A549 (cell line): ENCODE results near the gene TRH. TPM values are rescaled to one million over a fixed set of nuclear protein-coding genes. Genes with fewer than 3 reads are reported as not detected.

Experiments
- ATAC-seq, 2 experiments: fragments of 200-7000 bp in 1 of 2; fragments of >200 bp in 1 of 2; cut with Nextera tagmentation in 1 of 2; cut with Tn5 transposase in 1 of 2; 3 replicates each; pipeline versions ENCODE4 v1.8.0 to v1.9.1; 2018 to 2020; ENCODE audit warnings: mild to moderate bottlenecking in 1 of 2, moderate library complexity in 1 of 2
- CTCF ChIA-PET: fragments of 300-600 bp; sonication (Branson Sonifier 250); formaldehyde crosslinking; extraction: SDS; loops from one replicate; lab custom pipeline; 2021; ENCODE audit warnings: antibody characterized with exemption, inconsistent platforms; lab: Yijun Ruan, JAX
- POLR2A ChIA-PET: fragments of 350-600 bp; formaldehyde crosslinking; extraction: SDS; loops from one replicate; lab custom pipeline; 2021; ENCODE audit warnings: antibody characterized with exemption, inconsistent platforms; lab: Yijun Ruan, JAX
- DNase-seq, 2 experiments: peaks; one replicate each; pipeline versions ENCODE4 v3.0.0 to v3.0.0-alpha.2; 2011 to 2016; ENCODE audit warnings: low read depth in 1 of 2, low spot score in 1 of 2
- FAIRE-seq: peaks from 2 replicates; lab custom pipeline; 2011; peaks lifted over from hg19 to GRCh38; lab: Jason Lieb, UNC
- H3K27ac ChIP-seq, 2 experiments: fragments of >200 bp; sonication (Bioruptor Twin); formaldehyde crosslinking; 3 replicates each; pipeline ENCODE4 v1.5.1; 2016 to 2017
- H3K4me1 ChIP-seq: fragments of >200 bp; sonication (Bioruptor Twin); formaldehyde crosslinking; 3 replicates; pipeline ENCODE4 v1.6.1; 2016
- H3K4me2 ChIP-seq: fragments of >200 bp; sonication (Bioruptor Twin); formaldehyde crosslinking; 3 replicates; pipeline ENCODE4 v1.6.1; 2016
- H3K4me3 ChIP-seq: fragments of >200 bp; sonication (Bioruptor Twin); formaldehyde crosslinking; 3 replicates; pipeline ENCODE4 v1.5.1; 2016
- H3K9me3 ChIP-seq: fragments of >200 bp; sonication (Bioruptor Twin); formaldehyde crosslinking; 3 replicates; pipeline ENCODE4 v1.6.1; 2016
- CBX2 ChIP-seq: fragments of 200-600 bp; sonication (generic); IDR thresholded peaks from 2 replicates; pipeline ENCODE4 v1.6.1; 2016; ENCODE audit warnings: low read depth, mild to moderate bottlenecking, borderline replicate concordance
- CBX8 ChIP-seq: fragments of 200-600 bp; sonication (generic); IDR thresholded peaks from 2 replicates; pipeline ENCODE4 v1.6.1; 2016
- CHD2 ChIP-seq: fragments of 150-350 bp; IDR thresholded peaks from 2 replicates; pipeline ENCODE4 v1.6.1; 2014; ENCODE audit warnings: low read length; ENCODE audit not compliant: partially characterized antibody
- EP300 ChIP-seq, 2 experiments: fragments of >200 bp; sonication (Bioruptor Twin); formaldehyde crosslinking; IDR thresholded peaks; 2 replicates in 1 of 2; 3 replicates in 1 of 2; pipeline ENCODE4 v1.6.1; 2016 to 2017
- FOSL2 ChIP-seq, 2 experiments: fragments of 450-650 bp in 1 of 2; fragments of >200 bp in 1 of 2; sonication (Bioruptor Twin) in 1 of 2; formaldehyde crosslinking; IDR thresholded peaks; 2 replicates each; pipeline versions ENCODE4 v1.5.0 to v1.6.1; 2016 to 2020; ENCODE audit warnings: mild to moderate bottlenecking in 1 of 2, moderate library complexity in 1 of 2
- HDAC2 ChIP-seq: fragments of 200-600 bp; sonication (generic); IDR thresholded peaks from 2 replicates; pipeline ENCODE4 v1.6.1; 2016
- HOXA7 ChIP-seq: fragments of 250-450 bp; sonication (Bioruptor Pico); IDR thresholded peaks from 2 replicates; pipeline ENCODE4 v1.5.0; 2020; ENCODE audit warnings: mild to moderate bottlenecking, moderate library complexity
- JUN ChIP-seq, 2 experiments: fragments of >200 bp; sonication (Bioruptor Twin); formaldehyde crosslinking; IDR thresholded peaks; 2 replicates in 1 of 2; 3 replicates in 1 of 2; pipeline ENCODE4 v1.6.1; 2016 to 2017
- JUNB ChIP-seq: fragments of >200 bp; sonication (Bioruptor Twin); formaldehyde crosslinking; IDR thresholded peaks from 2 replicates; pipeline ENCODE4 v1.6.1; 2016
- KDM1A ChIP-seq: fragments of 200-600 bp; sonication (generic); IDR thresholded peaks from 2 replicates; pipeline ENCODE4 v1.6.1; 2016; ENCODE audit warnings: low read depth, mild to moderate bottlenecking
- KDM5A ChIP-seq: fragments of 200-600 bp; sonication (generic); IDR thresholded peaks from 2 replicates; pipeline ENCODE4 v1.6.1; 2016; ENCODE audit warnings: antibody characterized with exemption, mild to moderate bottlenecking
- NFE2L2 ChIP-seq: fragments of 150-350 bp; conservative IDR thresholded peaks from 2 replicates; pipeline ENCODE4 v1.6.1; 2014; ENCODE audit warnings: low read length
- PHF8 ChIP-seq: fragments of 200-600 bp; sonication (generic); IDR thresholded peaks from 2 replicates; pipeline ENCODE4 v1.6.1; 2016; ENCODE audit warnings: low read depth, mild to moderate bottlenecking, antibody characterized with exemption, moderate library complexity, borderline replicate concordance
- RAD21 ChIP-seq, 2 experiments: fragments of >200 bp in 1 of 2; sonication (Bioruptor Twin) in 1 of 2; formaldehyde crosslinking in 1 of 2; IDR thresholded peaks in 1 of 2; conservative IDR thresholded peaks in 1 of 2; 2 replicates in 1 of 2; 3 replicates in 1 of 2; pipeline ENCODE4 v1.6.1; 2012 to 2018; ENCODE audit warnings: inconsistent platforms in 1 of 2
- RARB ChIP-seq: fragments of 250-450 bp; sonication (Bioruptor Pico); IDR thresholded peaks from 2 replicates; pipeline ENCODE4 v1.8.0; 2021; ENCODE audit warnings: mild to moderate bottlenecking, moderate library complexity
- RCOR1 ChIP-seq: fragments of 150-350 bp; IDR thresholded peaks from 2 replicates; pipeline ENCODE4 v1.6.1; 2014; ENCODE audit warnings: antibody characterized with exemption, low read length, low read depth
- RFX5 ChIP-seq: fragments of 450-650 bp; IDR thresholded peaks from 2 replicates; pipeline ENCODE4 v1.7.1; 2014; ENCODE audit warnings: antibody characterized with exemption, mild to moderate bottlenecking, moderate library complexity
- RNF2 ChIP-seq: fragments of 200-600 bp; sonication (generic); IDR thresholded peaks from 2 replicates; pipeline ENCODE4 v1.6.1; 2016; ENCODE audit warnings: low read depth, mild to moderate bottlenecking, antibody characterized with exemption, moderate library complexity, borderline replicate concordance
- ZFP36 ChIP-seq: fragments of 450-650 bp; IDR thresholded peaks from 2 replicates; pipeline ENCODE4 v1.6.1; 2014; ENCODE audit warnings: borderline replicate concordance; ENCODE audit not compliant: partially characterized antibody
- WGBS: methylation state at CpG from one replicate; pipeline ENCODE4 v1.1.6; 2017; ENCODE audit errors: missing lambda C conversion rate; 5-methylcytosine and 5-hydroxymethylcytosine counted together
- polyA plus RNA-seq, 4 experiments: library from polyadenylated mRNA; depleted of rRNA in 3 of 4; stranded (reverse); fragments of >200 nt; fragmentation: RNase III in 1 of 4; extraction: RNeasy Plus Mini Kit Qiagen cat#74134 plus additional on column Dnase treatment in 1 of 4; gene quantifications; 2 replicates in 3 of 4; 3 replicates in 1 of 4; pipeline ENCODE4 v1.2.3, GENCODE V29; 2011 to 2017
- TF ChIP-seq, protein P1 (sequence below): IDR thresholded peaks from 2 replicates; pipeline ENCODE4 v1.6.1; 2012
- TF ChIP-seq, protein P2 (sequence below): IDR thresholded peaks from 2 replicates; pipeline ENCODE4 v1.6.1; 2012
- TF ChIP-seq, protein P3 (sequence below): fragments of 200-600 bp; sonication (generic); IDR thresholded peaks from 2 replicates; pipeline ENCODE4 v1.6.1; 2016; ENCODE audit warnings: antibody characterized with exemption, mild to moderate bottlenecking, moderate library complexity
- TF ChIP-seq, protein P4 (sequence below): fragments of 250-450 bp; sonication (Bioruptor Pico); IDR thresholded peaks from 2 replicates; pipeline ENCODE4 v1.5.0; 2021; ENCODE audit warnings: mild to moderate bottlenecking, moderate library complexity, borderline replicate concordance
- TF ChIP-seq, protein P5 (sequence below): IDR thresholded peaks from 2 replicates; pipeline ENCODE4 v1.6.1; 2012; ENCODE audit warnings: low read depth, borderline replicate concordance

TRH gene
- polyA plus RNA-seq, 2 of the 4 experiments (the other 2 are of a cell fraction): not detected

DNA sequence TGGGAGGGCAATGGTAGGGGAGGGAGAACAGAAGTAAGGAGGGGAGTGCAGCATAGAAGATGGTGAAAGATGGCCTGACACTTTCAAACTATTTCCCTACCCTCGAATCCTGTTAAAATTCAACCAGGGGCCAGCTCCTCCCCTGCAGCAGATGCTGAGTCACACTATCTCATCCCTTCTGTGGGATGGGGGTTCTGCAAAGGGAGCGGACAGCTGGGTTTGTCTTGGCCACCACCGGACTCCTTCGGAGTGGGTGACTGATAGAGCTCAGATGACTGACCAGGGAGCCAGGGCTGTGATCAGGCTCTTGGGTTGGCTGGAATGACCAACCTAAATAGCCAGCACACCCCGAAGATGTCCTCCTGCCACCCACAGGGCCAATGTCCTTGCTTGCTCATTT is 47.4 kb upstream of the TRH start (continued):
- no peak for TF ChIP-seq PHF8
- TF ChIP-seq JUN (IDR thresholded peaks at IDR 0.05): 0 out of 5 replicates have a peak, but pooled peaks of 1 of the 2 experiments have one; percentile 29
- TF ChIP-seq NFE2L2: peak; percentile 61
- 0 out of 2 replicates have a peak, but pooled peaks have one; percentile 9 for TF ChIP-seq FOSL2 (IDR thresholded peaks at IDR 0.05)
- peak; percentile 36; the same call in 1 of the 2 replicates for TF ChIP-seq FOSL2 (CRISPR knock-in tag; IDR thresholded peaks at IDR 0.05)
- TF ChIP-seq, protein P1, sequence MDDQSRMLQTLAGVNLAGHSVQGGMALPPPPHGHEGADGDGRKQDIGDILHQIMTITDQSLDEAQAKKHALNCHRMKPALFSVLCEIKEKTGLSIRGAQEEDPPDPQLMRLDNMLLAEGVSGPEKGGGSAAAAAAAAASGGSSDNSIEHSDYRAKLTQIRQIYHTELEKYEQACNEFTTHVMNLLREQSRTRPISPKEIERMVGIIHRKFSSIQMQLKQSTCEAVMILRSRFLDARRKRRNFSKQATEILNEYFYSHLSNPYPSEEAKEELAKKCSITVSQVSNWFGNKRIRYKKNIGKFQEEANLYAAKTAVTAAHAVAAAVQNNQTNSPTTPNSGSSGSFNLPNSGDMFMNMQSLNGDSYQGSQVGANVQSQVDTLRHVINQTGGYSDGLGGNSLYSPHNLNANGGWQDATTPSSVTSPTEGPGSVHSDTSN: no peak
- no peak for TF ChIP-seq EP300 (IDR thresholded peaks at IDR 0.05)
- TF ChIP-seq, protein P2, sequence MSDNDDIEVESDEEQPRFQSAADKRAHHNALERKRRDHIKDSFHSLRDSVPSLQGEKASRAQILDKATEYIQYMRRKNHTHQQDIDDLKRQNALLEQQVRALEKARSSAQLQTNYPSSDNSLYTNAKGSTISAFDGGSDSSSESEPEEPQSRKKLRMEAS: 0 out of 2 replicates have a peak, but pooled peaks have one; percentile 16
- TF ChIP-seq CBX2: no peak
- TF ChIP-seq RFX5: no peak
- TF ChIP-seq, protein P3, sequence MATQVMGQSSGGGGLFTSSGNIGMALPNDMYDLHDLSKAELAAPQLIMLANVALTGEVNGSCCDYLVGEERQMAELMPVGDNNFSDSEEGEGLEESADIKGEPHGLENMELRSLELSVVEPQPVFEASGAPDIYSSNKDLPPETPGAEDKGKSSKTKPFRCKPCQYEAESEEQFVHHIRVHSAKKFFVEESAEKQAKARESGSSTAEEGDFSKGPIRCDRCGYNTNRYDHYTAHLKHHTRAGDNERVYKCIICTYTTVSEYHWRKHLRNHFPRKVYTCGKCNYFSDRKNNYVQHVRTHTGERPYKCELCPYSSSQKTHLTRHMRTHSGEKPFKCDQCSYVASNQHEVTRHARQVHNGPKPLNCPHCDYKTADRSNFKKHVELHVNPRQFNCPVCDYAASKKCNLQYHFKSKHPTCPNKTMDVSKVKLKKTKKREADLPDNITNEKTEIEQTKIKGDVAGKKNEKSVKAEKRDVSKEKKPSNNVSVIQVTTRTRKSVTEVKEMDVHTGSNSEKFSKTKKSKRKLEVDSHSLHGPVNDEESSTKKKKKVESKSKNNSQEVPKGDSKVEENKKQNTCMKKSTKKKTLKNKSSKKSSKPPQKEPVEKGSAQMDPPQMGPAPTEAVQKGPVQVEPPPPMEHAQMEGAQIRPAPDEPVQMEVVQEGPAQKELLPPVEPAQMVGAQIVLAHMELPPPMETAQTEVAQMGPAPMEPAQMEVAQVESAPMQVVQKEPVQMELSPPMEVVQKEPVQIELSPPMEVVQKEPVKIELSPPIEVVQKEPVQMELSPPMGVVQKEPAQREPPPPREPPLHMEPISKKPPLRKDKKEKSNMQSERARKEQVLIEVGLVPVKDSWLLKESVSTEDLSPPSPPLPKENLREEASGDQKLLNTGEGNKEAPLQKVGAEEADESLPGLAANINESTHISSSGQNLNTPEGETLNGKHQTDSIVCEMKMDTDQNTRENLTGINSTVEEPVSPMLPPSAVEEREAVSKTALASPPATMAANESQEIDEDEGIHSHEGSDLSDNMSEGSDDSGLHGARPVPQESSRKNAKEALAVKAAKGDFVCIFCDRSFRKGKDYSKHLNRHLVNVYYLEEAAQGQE: no peak
- TF ChIP-seq JUNB: no peak

DNA sequence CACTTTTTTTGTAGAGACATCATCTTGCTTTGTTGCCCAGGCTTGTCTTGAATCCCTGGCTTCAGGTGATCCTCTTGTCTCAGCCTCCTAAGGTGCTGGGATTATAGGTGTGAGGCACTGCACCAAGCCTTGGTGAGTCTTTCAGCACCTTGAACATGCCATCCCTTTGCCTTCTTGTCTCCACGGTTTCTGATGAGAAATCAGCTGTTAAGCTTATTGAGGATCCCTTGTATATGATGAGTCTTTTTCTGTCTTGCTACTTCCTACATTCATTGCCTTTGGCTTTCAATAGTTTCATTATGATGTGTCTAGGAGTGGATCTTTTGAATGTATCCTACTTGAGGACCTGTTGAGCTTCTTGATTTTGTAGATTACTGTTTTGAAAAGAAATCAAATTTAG is 45.1 kb upstream of the TRH start:
- peaks cover 24% of the 10 kb centered on the region for H3K4me1 ChIP-seq
- no peak overlapping the region for H3K4me2 ChIP-seq
- WGBS: 73% methylated on average over 1 of the region's 1 CpG
- TF ChIP-seq KDM5A (no peak), KDM1A (no peak), RCOR1 (no peak), CHD2 (no peak), JUNB (no peak), CBX8 (no peak), HOXA7 (CRISPR knock-in tag) (no peak), HDAC2 (no peak), RARB (no peak), RFX5 (no peak), ZFP36 (no peak), EP300 (IDR thresholded peaks at IDR 0.05) (no peak), RAD21 (conservative IDR thresholded peaks at IDR 0.05 in 1 of 2, IDR thresholded peaks at IDR 0.05 in 1 of 2) (no peak), RNF2 (no peak)
- TF ChIP-seq, protein P4, sequence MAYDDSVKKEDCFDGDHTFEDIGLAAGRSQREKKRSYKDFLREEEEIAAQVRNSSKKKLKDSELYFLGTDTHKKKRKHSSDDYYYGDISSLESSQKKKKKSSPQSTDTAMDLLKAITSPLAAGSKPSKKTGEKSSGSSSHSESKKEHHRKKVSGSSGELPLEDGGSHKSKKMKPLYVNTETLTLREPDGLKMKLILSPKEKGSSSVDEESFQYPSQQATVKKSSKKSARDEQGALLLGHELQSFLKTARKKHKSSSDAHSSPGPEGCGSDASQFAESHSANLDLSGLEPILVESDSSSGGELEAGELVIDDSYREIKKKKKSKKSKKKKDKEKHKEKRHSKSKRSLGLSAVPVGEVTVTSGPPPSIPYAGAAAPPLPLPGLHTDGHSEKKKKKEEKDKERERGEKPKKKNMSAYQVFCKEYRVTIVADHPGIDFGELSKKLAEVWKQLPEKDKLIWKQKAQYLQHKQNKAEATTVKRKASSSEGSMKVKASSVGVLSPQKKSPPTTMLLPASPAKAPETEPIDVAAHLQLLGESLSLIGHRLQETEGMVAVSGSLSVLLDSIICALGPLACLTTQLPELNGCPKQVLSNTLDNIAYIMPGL (CRISPR knock-in tag): no peak
- TF ChIP-seq, protein P1: no peak
- TF ChIP-seq, protein P5, sequence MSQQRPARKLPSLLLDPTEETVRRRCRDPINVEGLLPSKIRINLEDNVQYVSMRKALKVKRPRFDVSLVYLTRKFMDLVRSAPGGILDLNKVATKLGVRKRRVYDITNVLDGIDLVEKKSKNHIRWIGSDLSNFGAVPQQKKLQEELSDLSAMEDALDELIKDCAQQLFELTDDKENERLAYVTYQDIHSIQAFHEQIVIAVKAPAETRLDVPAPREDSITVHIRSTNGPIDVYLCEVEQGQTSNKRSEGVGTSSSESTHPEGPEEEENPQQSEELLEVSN: no peak
- no peak overlapping the region for H3K4me3 ChIP-seq
- peaks cover 38% of the 10 kb centered on the region for H3K9me3 ChIP-seq
- ATAC-seq (no peak), DNase-seq (no peak), FAIRE-seq (no peak)
- ChIA-PET POLR2A (no interaction called here), CTCF (interaction anchor here (1.1 to 2.1 kb wide), 4 partner anchors 12 to 439 kb away, joined by 3 to 6 read pairs (median 5); no protein-coding TSS in a partner anchor)
- peak overlapping the region in 1 of 2 experiments; percentile 45; a peak in 1 of 6 replicates for H3K27ac ChIP-seq
